ENCODE data around the gene SLC7A1.

The SLC7A1 gene

GRCh38 chr13:29551214-29551613, 44.3 kb downstream of the SLC7A1 start:
- DNase-seq, result no peak

GRCh38 chr13:29550430-29550988, 45.0 kb downstream of the SLC7A1 start:
- no peak for DNase-seq

GRCh38 chr13:29548722-29549121, 46.8 kb downstream of the SLC7A1 start:
- DNase-seq, result no peak

- no peak for DNase-seq
These were observed 48.3 kb downstream of the SLC7A1 start for GRCh38 chr13:29547153-29547552.

- no peak for DNase-seq
These were observed 48.8 kb downstream of the SLC7A1 start for GRCh38 chr13:29546662-29547061.

- DNase-seq, result no peak
These were observed 49.5 kb downstream of the SLC7A1 start for GRCh38 chr13:29545988-29546387.

GRCh38 chr13:29543230-29544215, 52.0 kb downstream of the SLC7A1 start:
- no peak for DNase-seq

GRCh38 chr13:29542381-29542780, 53.1 kb downstream of the SLC7A1 start:
- no peak for DNase-seq

- DNase-seq, result no peak
These were observed 54.1 kb downstream of the SLC7A1 start for GRCh38 chr13:29541400-29541799.

- DNase-seq, result no peak
These were observed 54.7 kb downstream of the SLC7A1 start for GRCh38 chr13:29540799-29541198.

- no peak for DNase-seq
These were observed 55.2 kb downstream of the SLC7A1 start for GRCh38 chr13:29540334-29540733.

GRCh38 chr13:29539856-29540255, 55.6 kb downstream of the SLC7A1 start:
- DNase-seq, result no peak

- no peak for DNase-seq
These were observed 56.8 kb downstream of the SLC7A1 start for GRCh38 chr13:29538652-29539040.

- DNase-seq, result no peak
These were observed 57.5 kb downstream of the SLC7A1 start for GRCh38 chr13:29537736-29538651.

- DNase-seq, result no peak
These were observed 58.6 kb downstream of the SLC7A1 start for GRCh38 chr13:29536853-29537252.

GRCh38 chr13:29535663-29536655, 59.5 kb downstream of the SLC7A1 start:
- DNase-seq, result no peak

GRCh38 chr13:29534083-29534482, 61.4 kb downstream of the SLC7A1 start:
- DNase-seq, result no peak

- no peak for DNase-seq
These were observed 62.7 kb downstream of the SLC7A1 start for GRCh38 chr13:29532821-29533220.

- no peak for DNase-seq
These were observed 63.4 kb downstream of the SLC7A1 start for GRCh38 chr13:29532116-29532515.

- DNase-seq, result no peak
These were observed 64.6 kb downstream of the SLC7A1 start for GRCh38 chr13:29530901-29531300.

GRCh38 chr13:29529754-29530153, 65.7 kb downstream of the SLC7A1 start:
- DNase-seq, result peak; percentile 17 to 45

GRCh38 chr13:29527916-29528315, 67.6 kb downstream of the SLC7A1 start:
- no peak for DNase-seq
